Activated CD4-positive, alpha-beta T cell treated with anti-CD3 and anti-CD28 coated beads, Interleukin-2, amount 10 ng/mL, durations not matched to agents 24 days and 14 days (primary cell): Measurements from ENCODE around the gene ACTN4. TPM values are rescaled to one million over a fixed set of nuclear protein-coding genes. Genes with fewer than 3 reads are reported as not detected.
A peak's percentile ranks its signal among the peaks of the same experiment; 100 is the strongest.

Experiments
- DNase-seq: peaks from one replicate; pipeline ENCODE4 v3.0.0; 2022
- H3K27ac Mint-ChIP-seq: one replicate; pipeline ENCODE4 v1.8.0; 2022; ENCODE audit warnings: mild to moderate bottlenecking, mixed read lengths
- H3K27me3 Mint-ChIP-seq: one replicate; pipeline ENCODE4 v1.8.0; 2022; ENCODE audit warnings: mixed read lengths
- H3K36me3 Mint-ChIP-seq: one replicate; pipeline ENCODE4 v1.8.0; 2022; ENCODE audit warnings: low read depth, mild to moderate bottlenecking, mixed read lengths
- H3K4me1 Mint-ChIP-seq: one replicate; pipeline ENCODE4 v1.8.0; 2021; ENCODE audit warnings: mixed read lengths
- H3K4me3 Mint-ChIP-seq: one replicate; pipeline ENCODE4 v1.8.0; 2022; ENCODE audit warnings: mild to moderate bottlenecking, moderate library complexity, mixed read lengths
- H3K9me3 Mint-ChIP-seq: one replicate; pipeline ENCODE4 v1.8.0; 2021; ENCODE audit warnings: mixed read lengths
- intact Hi-C: fragments of 100-400 bp; cut with micrococcal nuclease; formaldehyde crosslinking; loops from one replicate; pipeline ENCODE4 v1.15.1; 2023
- total RNA-seq: library from RNA; stranded (reverse); gene quantifications from 2 replicates; pipeline ENCODE4 v1.2.3, GENCODE V29; 2022

Gene ACTN4
- total RNA-seq, 1 donor from 2014 or later: 243 TPM

- no peak for DNase-seq
- Mint-ChIP-seq H3K4me3 (no peak overlapping the region), H3K27ac (no peak overlapping the region), H3K27me3 (no peaks in the 10 kb centered on the region), H3K36me3 (peaks cover 36% of the 10 kb centered on the region), H3K9me3 (no peaks in the 10 kb centered on the region), H3K4me1 (peaks cover 7% of the 10 kb centered on the region)
- intact Hi-C loops: no loop called here
These were observed 76.8 kb downstream of the ACTN4 start for GRCh38 chr19:38723990-38724854.

- no peak overlapping the region for H3K4me3 Mint-ChIP-seq
- H3K4me1 Mint-ChIP-seq: peaks cover 11% of the 10 kb centered on the region
- no peak overlapping the region for H3K27ac Mint-ChIP-seq
- no peak for DNase-seq
- H3K9me3 Mint-ChIP-seq: no peaks in the 10 kb centered on the region
- intact Hi-C loops: no loop called here
- H3K27me3 Mint-ChIP-seq: no peaks in the 10 kb centered on the region
- H3K36me3 Mint-ChIP-seq: peaks cover 43% of the 10 kb centered on the region
These were observed 78.2 kb downstream of the ACTN4 start for GRCh38 chr19:38725469-38726283.

GRCh38 chr19:38726284-38726673 is 78.8 kb downstream of the ACTN4 start:
- H3K9me3 Mint-ChIP-seq: no peaks in the 10 kb centered on the region
- peak overlapping the region; percentile 29 for H3K27ac Mint-ChIP-seq
- no peak overlapping the region for H3K4me3 Mint-ChIP-seq
- no peak for DNase-seq
- H3K4me1 Mint-ChIP-seq: peaks cover 11% of the 10 kb centered on the region
- peaks cover 42% of the 10 kb centered on the region for H3K36me3 Mint-ChIP-seq
- intact Hi-C loops: no loop called here
- no peaks in the 10 kb centered on the region for H3K27me3 Mint-ChIP-seq

- Mint-ChIP-seq H3K9me3 (no peaks in the 10 kb centered on the region), H3K27ac (peak overlapping the region; percentile 29), H3K36me3 (peaks cover 39% of the 10 kb centered on the region), H3K27me3 (no peaks in the 10 kb centered on the region), H3K4me3 (no peak overlapping the region), H3K4me1 (peaks cover 11% of the 10 kb centered on the region)
- intact Hi-C loops: no loop called here
- no peak for DNase-seq
These were observed 79.4 kb downstream of the ACTN4 start for GRCh38 chr19:38726761-38727301.

GRCh38 chr19:38727306-38727867 is 79.9 kb downstream of the ACTN4 start:
- intact Hi-C loops: no loop called here
- Mint-ChIP-seq H3K27me3 (no peaks in the 10 kb centered on the region), H3K4me1 (peaks cover 11% of the 10 kb centered on the region), H3K4me3 (no peak overlapping the region), H3K9me3 (no peaks in the 10 kb centered on the region), H3K27ac (no peak overlapping the region), H3K36me3 (peaks cover 34% of the 10 kb centered on the region)
- DNase-seq: no peak

GRCh38 chr19:38727868-38728660 is 80.6 kb downstream of the ACTN4 start:
- no peaks in the 10 kb centered on the region for H3K9me3 Mint-ChIP-seq
- peaks cover 16% of the 10 kb centered on the region for H3K4me1 Mint-ChIP-seq
- H3K27ac Mint-ChIP-seq: no peak overlapping the region
- H3K27me3 Mint-ChIP-seq: no peaks in the 10 kb centered on the region
- intact Hi-C loops: no loop called here
- H3K4me3 Mint-ChIP-seq: no peak overlapping the region
- no peak for DNase-seq
- H3K36me3 Mint-ChIP-seq: peaks cover 40% of the 10 kb centered on the region

GRCh38 chr19:38728752-38729541 is 81.5 kb downstream of the ACTN4 start:
- Mint-ChIP-seq H3K27ac (no peak overlapping the region), H3K27me3 (no peaks in the 10 kb centered on the region), H3K9me3 (no peaks in the 10 kb centered on the region), H3K4me3 (no peak overlapping the region), H3K36me3 (peaks cover 40% of the 10 kb centered on the region), H3K4me1 (peaks cover 23% of the 10 kb centered on the region)
- intact Hi-C loops: no loop called here
- DNase-seq: no peak

GRCh38 chr19:38729653-38730469 is 82.4 kb downstream of the ACTN4 start:
- peak overlapping the region; percentile 63 for H3K27ac Mint-ChIP-seq
- DNase-seq: peak; percentile 94
- peaks cover 31% of the 10 kb centered on the region for H3K4me1 Mint-ChIP-seq
- H3K9me3 Mint-ChIP-seq: no peaks in the 10 kb centered on the region
- no peaks in the 10 kb centered on the region for H3K27me3 Mint-ChIP-seq
- intact Hi-C loops: loop anchor here (5.0 kb wide), 2 partner anchors 73 to 102 kb away; partner anchors contain the start of gene ECH1
- no peak overlapping the region for H3K4me3 Mint-ChIP-seq
- peaks cover 35% of the 10 kb centered on the region for H3K36me3 Mint-ChIP-seq

- Mint-ChIP-seq H3K9me3 (no peaks in the 10 kb centered on the region), H3K27me3 (no peaks in the 10 kb centered on the region), H3K4me1 (peaks cover 37% of the 10 kb centered on the region), H3K4me3 (no peak overlapping the region), H3K27ac (no peak overlapping the region), H3K36me3 (peaks cover 33% of the 10 kb centered on the region)
- no peak for DNase-seq
- intact Hi-C loops: loop anchor here (5.0 kb wide), 2 partner anchors 73 to 102 kb away; partner anchors contain the start of gene ECH1
These were observed 83.0 kb downstream of the ACTN4 start for GRCh38 chr19:38730470-38730730.

- intact Hi-C loops: loop anchor here (5.0 kb wide), 2 partner anchors 74 to 101 kb away; partner anchors contain the start of gene ECH1
- H3K4me3 Mint-ChIP-seq: no peak overlapping the region
- H3K27ac Mint-ChIP-seq: peak overlapping the region; percentile 5
- H3K4me1 Mint-ChIP-seq: peaks cover 37% of the 10 kb centered on the region
- no peak for DNase-seq
- peaks cover 33% of the 10 kb centered on the region for H3K36me3 Mint-ChIP-seq
- no peaks in the 10 kb centered on the region for H3K27me3 Mint-ChIP-seq
- H3K9me3 Mint-ChIP-seq: no peaks in the 10 kb centered on the region
These were observed 83.5 kb downstream of the ACTN4 start for GRCh38 chr19:38730731-38731589.

- Mint-ChIP-seq H3K36me3 (peaks cover 26% of the 10 kb centered on the region), H3K4me3 (no peak overlapping the region), H3K27ac (peak overlapping the region; percentile 5), H3K9me3 (no peaks in the 10 kb centered on the region), H3K4me1 (peaks cover 35% of the 10 kb centered on the region), H3K27me3 (peaks cover 2% of the 10 kb centered on the region)
- intact Hi-C loops: loop anchor here (5.0 kb wide), 2 partner anchors 74 to 101 kb away; partner anchors contain the start of gene ECH1
- DNase-seq: no peak
These were observed 84.3 kb downstream of the ACTN4 start for GRCh38 chr19:38731654-38732301.
